Gastrocnemius medialis (tissue), 4 donors: ENCODE measurements around the gene COL20A1.

Source experiments
- POLR2A ChIP-seq, 2 donors: fragments of 450-650 bp; IDR thresholded peaks; one replicate each; pipeline ENCODE4 v1.6.1; 2017; ENCODE audit warnings: antibody characterized with exemption in 2 of 2, mild to moderate bottlenecking in 2 of 2, moderate library complexity in 2 of 2
- TF ChIP-seq, protein P1 (sequence below), 5 experiments: fragments of 450-650 bp in 3 of 5; fragments of 200-600 bp in 2 of 5; sonication (generic) in 2 of 5; IDR thresholded peaks in 4 of 5; conservative IDR thresholded peaks in 1 of 5; 1 replicate in 4 of 5; 2 replicates in 1 of 5; pipeline ENCODE4 v1.5.1; 2016 to 2019; ENCODE audit warnings: antibody characterized with exemption in 5 of 5, mild to moderate bottlenecking in 3 of 5, moderate library complexity in 3 of 5

DNA sequence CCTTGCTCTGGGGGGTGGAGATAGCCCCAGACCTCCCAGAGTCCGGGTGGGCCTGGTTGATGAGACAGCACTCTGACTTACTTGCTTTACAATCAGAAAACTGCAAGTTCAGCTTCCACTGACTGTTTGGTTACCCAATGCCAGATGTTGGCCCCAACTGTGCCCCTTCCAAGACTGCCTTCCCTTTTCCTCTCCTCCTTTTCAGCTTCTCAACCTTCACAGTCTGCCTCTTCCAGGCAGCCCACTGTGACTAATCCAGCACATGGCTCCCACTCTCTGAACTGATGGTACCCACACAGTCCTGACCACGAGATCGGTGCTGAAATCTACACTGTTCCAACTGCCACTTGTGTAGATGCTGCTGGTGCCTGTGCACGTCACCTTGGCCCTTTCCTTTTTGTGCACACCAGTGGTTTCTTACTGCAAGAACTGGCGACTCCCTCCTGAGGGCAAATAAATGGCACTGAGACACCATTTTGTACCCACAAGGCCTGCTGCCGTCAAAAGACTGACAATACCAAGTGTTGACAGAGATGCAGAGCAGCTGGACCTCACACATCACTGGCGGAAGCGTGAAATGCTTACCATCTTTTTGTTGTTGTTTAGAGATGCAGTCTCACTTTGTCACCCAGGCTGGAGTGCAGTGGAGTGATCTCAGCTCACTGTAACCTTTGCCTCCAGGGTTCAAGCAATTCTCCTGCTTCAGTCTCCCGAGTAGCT lies 22.2 kb upstream of the COL20A1 start:
- TF ChIP-seq, protein P1, sequence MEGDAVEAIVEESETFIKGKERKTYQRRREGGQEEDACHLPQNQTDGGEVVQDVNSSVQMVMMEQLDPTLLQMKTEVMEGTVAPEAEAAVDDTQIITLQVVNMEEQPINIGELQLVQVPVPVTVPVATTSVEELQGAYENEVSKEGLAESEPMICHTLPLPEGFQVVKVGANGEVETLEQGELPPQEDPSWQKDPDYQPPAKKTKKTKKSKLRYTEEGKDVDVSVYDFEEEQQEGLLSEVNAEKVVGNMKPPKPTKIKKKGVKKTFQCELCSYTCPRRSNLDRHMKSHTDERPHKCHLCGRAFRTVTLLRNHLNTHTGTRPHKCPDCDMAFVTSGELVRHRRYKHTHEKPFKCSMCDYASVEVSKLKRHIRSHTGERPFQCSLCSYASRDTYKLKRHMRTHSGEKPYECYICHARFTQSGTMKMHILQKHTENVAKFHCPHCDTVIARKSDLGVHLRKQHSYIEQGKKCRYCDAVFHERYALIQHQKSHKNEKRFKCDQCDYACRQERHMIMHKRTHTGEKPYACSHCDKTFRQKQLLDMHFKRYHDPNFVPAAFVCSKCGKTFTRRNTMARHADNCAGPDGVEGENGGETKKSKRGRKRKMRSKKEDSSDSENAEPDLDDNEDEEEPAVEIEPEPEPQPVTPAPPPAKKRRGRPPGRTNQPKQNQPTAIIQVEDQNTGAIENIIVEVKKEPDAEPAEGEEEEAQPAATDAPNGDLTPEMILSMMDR (IDR thresholded peaks at IDR 0.05 in 4 of 5, conservative IDR thresholded peaks at IDR 0.05 in 1 of 5): no peak
- TF ChIP-seq POLR2A (IDR thresholded peaks at IDR 0.05): no peak
